Peyer's patch (tissue), 4 donors: ENCODE data around the gene CD8A.

ENCODE experiments used
- CTCF ChIP-seq, 6 experiments: fragments of 450-650 bp in 4 of 6; fragments of 200-600 bp in 2 of 6; sonication (generic) in 1 of 6; IDR thresholded peaks; one replicate each; pipeline ENCODE4 v1.5.1; 2017 to 2019; ENCODE audit warnings: antibody characterized with exemption in 6 of 6, mild to moderate bottlenecking in 3 of 6, moderate library complexity in 1 of 6
- POLR2A ChIP-seq, 2 donors: fragments of 450-650 bp; IDR thresholded peaks; one replicate each; pipeline ENCODE4 v1.5.1; 2017; ENCODE audit warnings: antibody characterized with exemption in 2 of 2, mild to moderate bottlenecking in 2 of 2, moderate library complexity in 2 of 2

- no peak for TF ChIP-seq POLR2A (IDR thresholded peaks at IDR 0.05)
- TF ChIP-seq CTCF (IDR thresholded peaks at IDR 0.05): no peak
These were observed 46.6 kb downstream of the CD8A start for GRCh38 chr2:86744152-86744551.
